Neuronal stem cell (in vitro differentiated cells): Measurements from ENCODE around the gene SRRD.
A peak's percentile ranks its signal among the peaks of the same experiment; 100 is the strongest.

ENCODE experiments used
- DNase-seq: peaks from one replicate; pipeline ENCODE4 v3.0.0-alpha.2; 2013; ENCODE audit warnings: low spot score
- H2AFZ ChIP-seq: one replicate; pipeline ENCODE4 v1.6.1; 2013; ENCODE audit warnings: mild to moderate bottlenecking, low read length, inconsistent platforms
- H2AK5ac ChIP-seq: 2 replicates; pipeline ENCODE4 v1.6.1; 2013; ENCODE audit warnings: low read depth, mild to moderate bottlenecking, inconsistent platforms, low read length, moderate library complexity, mixed read lengths
- H2BK120ac ChIP-seq: 2 replicates; pipeline ENCODE4 v1.6.1; 2013; ENCODE audit warnings: low read depth, mild to moderate bottlenecking, inconsistent platforms, low read length, moderate library complexity, mixed read lengths
- H2BK12ac ChIP-seq: one replicate; pipeline ENCODE4 v1.6.1; 2013; ENCODE audit warnings: low read length, inconsistent platforms
- H2BK15ac ChIP-seq: 2 replicates; pipeline ENCODE4 v1.6.1; 2013; ENCODE audit warnings: mild to moderate bottlenecking, low read length, inconsistent platforms, mixed read lengths
- H2BK5ac ChIP-seq: one replicate; pipeline ENCODE4 v1.6.1; 2013; ENCODE audit warnings: inconsistent platforms, mild to moderate bottlenecking, low read length, moderate library complexity
- H3K14ac ChIP-seq: one replicate; pipeline ENCODE4 v1.6.1; 2013; ENCODE audit warnings: low read length, inconsistent platforms
- H3K18ac ChIP-seq: 2 replicates; pipeline ENCODE4 v1.6.1; 2013; ENCODE audit warnings: low read length, inconsistent platforms
- H3K23ac ChIP-seq: 2 replicates; pipeline ENCODE4 v1.6.1; 2013; ENCODE audit warnings: low read depth, mild to moderate bottlenecking, mixed read lengths, low read length, inconsistent platforms; ENCODE audit not compliant: poor library complexity
- H3K27ac ChIP-seq: replicated peaks from 3 replicates; pipeline ENCODE4 v1.5.1; 2013; ENCODE audit warnings: low read length, inconsistent platforms
- H3K27me3 ChIP-seq, 3 experiments: 2 replicates each; pipeline ENCODE4 v1.6.1; 2013; ENCODE audit warnings: low read length in 3 of 3, mild to moderate bottlenecking in 2 of 3, inconsistent platforms in 1 of 3, low read depth in 1 of 3, mixed read lengths in 1 of 3, moderate library complexity in 1 of 3; ENCODE audit not compliant: control insufficient read depth in 3 of 3, insufficient read depth in 3 of 3
- H3K36me3 ChIP-seq, 2 donors: replicated peaks in 1 of 2; 2 replicates each; pipeline ENCODE4 v1.6.1; 2013; ENCODE audit warnings: low read length in 2 of 2; ENCODE audit not compliant: control insufficient read depth in 2 of 2, insufficient read depth in 2 of 2
- H3K4ac ChIP-seq: 2 replicates; pipeline ENCODE4 v1.6.1; 2013; ENCODE audit warnings: inconsistent platforms, mild to moderate bottlenecking, low read length, moderate library complexity
- H3K4me1 ChIP-seq, 2 donors: 1 replicate in 1 of 2; 2 replicates in 1 of 2; pipeline ENCODE4 v1.6.1; 2013; ENCODE audit warnings: low read length in 2 of 2, low read depth in 1 of 2; ENCODE audit not compliant: control insufficient read depth in 2 of 2, insufficient read depth in 1 of 2
- H3K4me2 ChIP-seq: one replicate; pipeline ENCODE4 v1.6.1; 2013; ENCODE audit warnings: mild to moderate bottlenecking, low read length, inconsistent platforms; ENCODE audit not compliant: insufficient read depth, poor library complexity, severe bottlenecking
- H3K4me3 ChIP-seq, 2 donors: 2 replicates each; pipeline ENCODE4 v1.5.1; 2013; ENCODE audit warnings: low read length in 2 of 2, mild to moderate bottlenecking in 2 of 2, inconsistent platforms in 1 of 2, moderate library complexity in 1 of 2
- H3K79me1 ChIP-seq: one replicate; pipeline ENCODE4 v1.6.1; 2013; ENCODE audit warnings: low read depth, mild to moderate bottlenecking, inconsistent platforms, low read length, moderate library complexity
- H3K9ac ChIP-seq: one replicate; pipeline ENCODE4 v1.6.1; 2013; ENCODE audit warnings: mild to moderate bottlenecking, low read depth, low read length, inconsistent platforms; ENCODE audit not compliant: poor library complexity
- H3K9me3 ChIP-seq, 2 donors: replicated peaks in 1 of 2; 2 replicates each; pipeline versions ENCODE3 to v1.6.1; 2013; ENCODE audit warnings: low read length in 2 of 2, mild to moderate bottlenecking in 2 of 2, inconsistent platforms in 1 of 2, low read depth in 1 of 2, mixed read lengths in 1 of 2, moderate library complexity in 1 of 2; ENCODE audit not compliant: control insufficient read depth in 2 of 2, insufficient read depth in 1 of 2
- H4K8ac ChIP-seq: one replicate; pipeline ENCODE4 v1.6.1; 2013; ENCODE audit warnings: low read depth, mild to moderate bottlenecking, inconsistent platforms, low read length, moderate library complexity
- H4K91ac ChIP-seq: one replicate; pipeline ENCODE4 v1.6.1; 2013; ENCODE audit warnings: low read length, low read depth, mild to moderate bottlenecking, inconsistent platforms; ENCODE audit not compliant: poor library complexity
- WGBS, 2 donors: extraction: QIAGEN DNeasy Blood & Tissue Kit; methylation state at CpG; one replicate each; pipeline ENCODE4 v1.1.7; 2013; ENCODE audit warnings: missing lambda C conversion rate in 2 of 2, mixed read lengths in 1 of 2; ENCODE audit not compliant: insufficient read length in 2 of 2, insufficient replicate concordance in 1 of 2; ENCODE audit errors: extremely low coverage in 2 of 2; 5-methylcytosine and 5-hydroxymethylcytosine counted together

SRRD gene

DNA sequence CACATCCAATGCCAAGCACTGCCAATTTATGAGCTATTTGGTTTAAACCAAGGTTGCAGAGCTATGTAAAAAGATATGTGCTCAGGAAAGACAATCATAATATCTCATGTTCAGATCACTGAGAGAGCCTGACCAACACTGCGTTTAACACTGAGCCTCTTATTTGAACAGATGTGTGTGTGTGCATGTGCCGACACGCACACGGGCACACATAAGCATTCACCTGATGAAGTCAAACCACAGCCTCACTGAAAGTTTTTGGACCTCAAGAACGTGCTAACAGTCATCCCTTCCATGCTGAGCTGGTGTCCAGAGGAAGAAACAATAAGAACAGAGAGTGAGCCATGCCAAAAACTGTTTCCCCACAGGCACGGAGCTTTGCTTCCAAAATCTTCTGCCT, 23.5 kb upstream of the SRRD start:
- H3K23ac ChIP-seq: no peak overlapping the region
- H4K8ac ChIP-seq: no peak overlapping the region
- no peak overlapping the region for H2AFZ ChIP-seq
- no peaks in the 10 kb centered on the region for H3K79me1 ChIP-seq
- H3K18ac ChIP-seq: no peak overlapping the region
- H2BK15ac ChIP-seq: no peak overlapping the region
- H3K9ac ChIP-seq: no peak overlapping the region
- no peak overlapping the region for H3K14ac ChIP-seq
- no peak overlapping the region for H3K4me2 ChIP-seq
- no CpG with 5 or more reads among the region's 6 CpGs for WGBS, 2 donors
- peaks cover 5 to 14% of the 10 kb centered on the region in 2 donors for H3K4me1 ChIP-seq
- H2BK120ac ChIP-seq: no peak overlapping the region
- no peak overlapping the region for H2BK5ac ChIP-seq
- H3K4me3 ChIP-seq: no peak overlapping the region
- H2BK12ac ChIP-seq: no peak overlapping the region
- no peak overlapping the region for H4K91ac ChIP-seq
- no peak overlapping the region for H3K4ac ChIP-seq
- H3K36me3 ChIP-seq: peaks cover 39 to 93% of the 10 kb centered on the region in 2 donors
- no peak overlapping the region for H3K27ac ChIP-seq
- H3K27me3 ChIP-seq: no peaks in the 10 kb centered on the region
- H3K9me3 ChIP-seq: no peaks in the 10 kb centered on the region
- no peak for DNase-seq
- no peak overlapping the region for H2AK5ac ChIP-seq

DNA sequence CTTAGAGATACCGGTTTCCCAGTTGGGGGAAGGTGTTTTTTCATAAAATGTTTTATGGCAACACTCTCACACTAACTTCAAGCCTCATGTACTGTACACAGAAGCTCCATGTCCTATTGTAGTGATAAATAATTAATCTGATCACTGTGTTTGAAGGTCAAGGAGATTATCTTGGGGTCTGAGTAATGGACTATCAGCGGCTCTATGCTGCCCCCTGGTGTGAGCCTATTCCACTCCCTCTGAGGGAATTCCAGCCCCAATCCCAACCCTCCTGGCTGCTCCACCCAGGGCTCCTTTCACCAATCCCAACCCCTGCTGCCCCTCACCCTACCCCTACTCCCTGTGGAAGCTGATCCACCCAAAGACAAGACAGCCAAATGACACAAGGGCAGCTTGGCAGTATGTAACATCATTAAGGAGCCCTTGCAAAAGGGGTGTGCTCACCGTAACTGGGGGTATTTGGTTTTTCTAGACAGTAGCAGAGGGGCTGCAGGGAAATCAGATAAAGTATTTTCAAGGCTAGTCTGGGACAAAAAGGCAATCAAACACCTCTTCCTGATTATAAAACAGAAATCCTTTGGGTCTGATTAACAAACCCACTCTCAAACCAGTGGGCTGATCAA, 22.4 kb upstream of the SRRD start:
- Histone ChIP-seq H2BK120ac (no peak overlapping the region), H3K4ac (no peak overlapping the region), H3K14ac (no peak overlapping the region), H3K23ac (no peak overlapping the region), H2BK12ac (no peak overlapping the region), H3K27ac (no peak overlapping the region), H3K4me1 (peaks cover 5 to 14% of the 10 kb centered on the region in 2 donors), H3K4me2 (no peak overlapping the region), H3K27me3 (no peaks in the 10 kb centered on the region), H3K18ac (no peak overlapping the region), H4K8ac (no peak overlapping the region), H3K79me1 (no peaks in the 10 kb centered on the region), H2AK5ac (no peak overlapping the region), H3K4me3 (no peak overlapping the region), H2BK15ac (no peak overlapping the region), H3K36me3 (peaks cover 41 to 96% of the 10 kb centered on the region in 2 donors), H2AFZ (no peak overlapping the region), H2BK5ac (no peak overlapping the region), H4K91ac (no peak overlapping the region), H3K9me3 (no peaks in the 10 kb centered on the region), H3K9ac (no peak overlapping the region)
- DNase-seq: peak; percentile 63
- no CpG with 5 or more reads among the region's 3 CpGs for WGBS, 2 donors

DNA sequence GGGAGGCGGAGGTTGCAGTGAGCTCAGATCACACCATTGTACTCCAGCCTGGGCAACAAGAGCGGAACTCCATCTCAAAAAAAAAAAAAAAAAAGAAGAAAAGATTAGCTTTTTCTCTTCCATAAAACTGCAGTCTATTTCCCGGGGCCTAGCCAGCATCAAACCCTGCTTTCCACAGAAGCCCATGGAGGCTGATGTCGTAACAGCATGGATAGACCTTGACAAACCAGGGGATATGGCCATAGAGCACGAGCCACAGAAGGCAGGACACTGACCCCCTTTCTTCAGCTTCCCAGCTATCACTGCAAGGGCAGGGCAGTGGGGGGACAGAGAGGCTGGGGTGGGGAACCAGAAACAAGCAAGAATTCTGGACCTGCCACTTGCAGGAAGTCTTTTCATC, 21.6 kb upstream of the SRRD start:
- H3K4me1 ChIP-seq: peaks cover 5 to 14% of the 10 kb centered on the region in 2 donors
- no peak overlapping the region for H3K23ac ChIP-seq
- no peak overlapping the region for H3K18ac ChIP-seq
- no peak overlapping the region for H2AFZ ChIP-seq
- no peak overlapping the region for H2BK12ac ChIP-seq
- H3K4me2 ChIP-seq: no peak overlapping the region
- H3K9me3 ChIP-seq: no peaks in the 10 kb centered on the region
- H2BK5ac ChIP-seq: no peak overlapping the region
- H4K8ac ChIP-seq: no peak overlapping the region
- no peak overlapping the region for H3K9ac ChIP-seq
- no peak overlapping the region for H2AK5ac ChIP-seq
- no peak overlapping the region for H3K27ac ChIP-seq
- no peak overlapping the region for H3K14ac ChIP-seq
- H4K91ac ChIP-seq: no peak overlapping the region
- WGBS, 2 donors: no CpG with 5 or more reads among the region's 5 CpGs
- H3K4me3 ChIP-seq: no peak overlapping the region
- no peak overlapping the region for H2BK120ac ChIP-seq
- H3K4ac ChIP-seq: no peak overlapping the region
- H2BK15ac ChIP-seq: no peak overlapping the region
- DNase-seq: no peak
- no peaks in the 10 kb centered on the region for H3K27me3 ChIP-seq
- peaks cover 42 to 96% of the 10 kb centered on the region in 2 donors for H3K36me3 ChIP-seq
- H3K79me1 ChIP-seq: no peaks in the 10 kb centered on the region

DNA sequence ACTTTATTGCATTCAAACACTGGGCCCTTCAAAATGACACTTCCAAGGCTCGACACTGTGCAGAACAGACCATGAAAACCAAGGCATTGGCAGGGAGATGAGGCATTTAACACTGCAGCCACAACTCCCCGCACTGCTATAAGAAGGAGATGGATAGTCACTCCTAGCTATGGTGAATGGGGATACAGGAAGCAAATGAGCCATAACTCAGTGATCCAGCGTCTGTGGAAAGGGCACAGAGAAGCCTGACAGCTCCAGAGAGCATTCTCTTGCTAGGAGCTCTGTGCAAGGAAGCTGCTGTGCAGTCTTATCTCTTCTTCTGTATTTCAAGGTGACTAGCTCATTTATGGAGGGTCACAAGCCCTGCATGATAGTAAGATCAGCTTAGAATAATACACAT, 21.0 kb upstream of the SRRD start:
- Histone ChIP-seq H2BK5ac (no peak overlapping the region), H3K9me3 (no peaks in the 10 kb centered on the region), H4K91ac (no peak overlapping the region), H3K4me3 (no peak overlapping the region), H3K14ac (no peak overlapping the region), H2BK12ac (no peak overlapping the region), H3K9ac (no peak overlapping the region), H4K8ac (no peak overlapping the region), H2BK15ac (no peak overlapping the region), H3K27me3 (no peaks in the 10 kb centered on the region), H2BK120ac (no peak overlapping the region), H3K36me3 (peaks cover 40 to 97% of the 10 kb centered on the region in 2 donors), H2AK5ac (no peak overlapping the region), H3K23ac (no peak overlapping the region), H3K27ac (no peak overlapping the region), H3K4me2 (no peak overlapping the region), H2AFZ (no peak overlapping the region), H3K4ac (no peak overlapping the region), H3K4me1 (peaks cover 5 to 14% of the 10 kb centered on the region in 2 donors), H3K79me1 (no peaks in the 10 kb centered on the region), H3K18ac (no peak overlapping the region)
- no peak for DNase-seq
- no CpG with 5 or more reads among the region's 3 CpGs for WGBS, 2 donors
